SIG-M5 treated with dmso at 0.1 percent for 504 hours (cell line): Measurements from ENCODE around the gene MALRD1.
"Not testable (repeated sequence)": the region's sequence is repeated elsewhere in the genome, so short reads cannot be mapped to it uniquely, and the experiment has no call there.

Experiments used
- DNase-seq: peaks from one replicate; lab custom pipeline; 2025; ENCODE audit not compliant: unreplicated experiment; lab: John Stamatoyannopoulos, UW

The MALRD1 gene

DNA sequence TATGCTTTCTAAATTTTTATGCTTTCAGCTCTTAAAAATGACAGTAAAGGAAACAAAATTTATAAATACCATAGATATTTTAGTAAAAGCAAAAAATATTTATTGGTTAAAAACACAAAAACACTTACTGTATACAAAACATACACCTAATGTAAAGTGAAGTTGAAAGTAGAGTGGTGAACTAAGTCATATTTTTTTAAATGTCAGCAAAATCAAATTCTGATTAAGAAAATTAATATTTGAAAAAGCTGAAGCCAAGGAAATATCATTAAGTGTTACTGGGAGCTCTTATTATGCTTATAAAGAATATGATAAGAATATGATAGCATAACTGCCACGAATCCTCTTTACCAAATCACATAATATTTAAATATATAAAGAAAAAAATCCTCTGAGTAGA is 702.4 kb downstream of the MALRD1 start:
- DNase-seq, result no peak

DNA sequence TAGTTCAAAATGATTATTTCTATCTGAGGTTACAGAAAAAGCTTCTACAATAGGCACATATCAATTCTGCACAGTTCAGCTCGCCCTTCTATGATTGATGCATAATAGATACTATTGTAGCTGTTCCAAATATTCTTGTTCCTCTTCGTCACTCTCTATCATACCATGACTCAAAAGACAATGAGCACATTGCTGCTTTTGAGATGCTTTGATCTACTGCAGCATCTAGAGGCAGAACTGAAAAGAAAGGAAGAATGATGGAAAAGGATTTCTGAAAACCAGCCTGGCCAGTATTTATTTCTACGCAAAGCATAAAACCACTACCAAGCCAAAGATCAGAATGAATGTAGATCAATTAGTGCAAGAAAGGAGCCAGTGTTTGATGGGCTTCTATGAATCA is 708.3 kb downstream of the MALRD1 start:
- DNase-seq, result no peak

DNA sequence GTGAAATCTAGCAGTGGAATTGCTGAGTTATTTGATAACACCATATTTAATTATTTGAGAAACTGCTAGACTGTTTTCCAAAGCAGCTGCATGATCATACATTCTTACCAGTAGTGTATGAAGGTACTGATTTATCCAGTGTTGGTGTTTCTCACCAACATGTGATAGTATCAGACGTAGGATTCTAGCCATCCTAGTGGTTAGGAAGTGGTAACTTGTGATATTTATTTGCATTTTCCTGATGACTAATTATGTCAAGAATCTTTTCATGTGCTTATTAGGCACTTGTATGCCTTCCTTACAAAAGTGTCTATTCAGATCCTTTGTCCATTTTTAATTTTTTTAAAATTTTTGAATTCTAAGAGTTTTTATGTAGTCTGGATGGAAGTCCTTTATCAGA is 713.4 kb downstream of the MALRD1 start:
- no peak for DNase-seq

DNA sequence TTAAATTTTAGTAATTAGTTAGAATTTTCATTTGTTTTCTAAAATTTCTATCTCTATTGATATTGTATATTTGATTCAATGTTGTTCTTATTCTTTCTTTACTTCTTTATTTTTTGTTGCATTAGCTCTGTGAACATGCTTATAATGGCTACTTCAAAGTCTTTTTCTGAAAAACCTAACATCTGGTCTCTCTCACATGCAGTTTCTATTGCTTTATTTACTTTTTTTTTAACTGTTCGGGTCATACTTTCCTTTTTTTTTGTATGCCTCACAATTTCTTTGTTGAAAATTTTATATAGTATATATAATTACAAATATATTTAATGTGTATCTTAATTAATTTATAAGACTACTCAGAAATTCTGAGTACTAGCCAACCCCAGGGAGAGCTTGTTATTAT is 715.5 kb downstream of the MALRD1 start:
- DNase-seq, result no peak

DNA sequence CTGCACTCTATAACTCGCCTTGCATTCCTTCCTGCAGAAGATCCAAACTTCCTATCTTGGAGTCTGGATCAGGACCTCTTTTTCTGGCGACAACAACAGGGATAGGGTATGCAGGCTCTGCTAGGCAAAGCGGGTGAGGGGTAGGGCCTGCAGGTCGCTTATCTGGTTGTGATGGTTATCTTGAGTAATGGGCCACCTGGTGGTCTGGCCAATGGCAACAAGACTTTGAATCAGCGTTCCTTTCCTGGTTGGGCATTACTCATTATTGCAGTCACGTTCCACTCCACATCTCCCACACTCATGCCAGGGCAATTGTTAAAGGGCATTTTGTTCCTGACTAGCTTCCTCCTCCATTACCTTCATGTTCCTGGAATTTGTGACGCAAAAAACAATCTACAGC is 719.3 kb downstream of the MALRD1 start:
- DNase-seq, result no peak

DNA sequence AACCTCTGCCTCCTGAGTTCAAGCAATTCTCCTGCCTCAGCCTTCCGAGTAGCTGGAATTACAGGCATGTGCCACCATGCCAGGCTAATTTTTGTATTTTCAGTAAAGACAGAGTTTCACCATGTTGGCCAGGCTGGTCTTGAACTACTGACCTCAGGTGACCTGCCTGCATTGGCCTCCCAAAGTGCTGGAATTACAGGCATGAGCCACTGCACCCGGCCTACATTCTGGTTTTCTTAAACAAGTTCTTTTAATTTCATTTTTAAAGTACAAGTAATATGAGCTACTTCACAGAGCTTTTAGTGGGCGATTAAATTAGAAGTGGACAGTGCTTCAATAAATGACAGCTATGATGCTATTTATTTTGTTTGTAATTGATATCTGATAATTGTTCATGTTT is 721.2 kb downstream of the MALRD1 start:
- DNase-seq, result not testable (repeated sequence)

DNA sequence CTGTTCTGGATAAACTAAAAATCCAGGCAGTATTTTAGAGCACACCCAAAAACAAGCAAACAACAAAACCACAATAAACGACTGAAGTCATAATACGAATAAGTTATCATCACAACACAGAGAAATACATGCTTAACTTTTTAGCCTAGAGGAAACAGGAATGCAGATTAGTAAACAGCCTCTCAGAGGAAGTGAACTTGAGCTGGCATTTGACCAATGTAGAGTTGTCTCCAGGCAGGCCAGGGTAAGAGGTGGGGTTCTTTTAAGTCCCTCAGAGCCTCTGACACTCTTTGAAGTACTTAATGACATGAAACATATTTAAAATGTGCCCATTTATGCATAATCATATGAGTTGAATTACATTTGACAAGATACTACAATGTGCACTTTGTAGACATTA is 724.4 kb downstream of the MALRD1 start:
- no peak for DNase-seq

DNA sequence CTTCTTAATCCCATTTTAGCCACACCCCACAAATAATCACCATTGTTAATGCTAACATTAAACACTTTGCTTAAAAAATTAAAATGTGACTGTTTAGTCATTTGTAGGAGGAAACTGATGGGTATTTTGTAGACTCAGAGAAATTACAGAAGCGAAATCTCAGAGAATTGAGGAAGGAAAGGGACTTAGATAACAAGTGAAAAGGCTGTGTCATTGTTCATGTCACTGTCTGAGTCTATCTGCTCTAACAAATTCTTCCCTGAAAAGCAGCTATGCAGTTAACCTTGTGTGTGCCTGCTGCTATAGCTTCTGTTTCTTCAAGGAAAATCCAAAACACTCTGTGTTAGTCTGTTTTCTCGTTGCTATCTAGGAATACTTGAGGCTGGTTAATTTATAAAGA is 726.7 kb downstream of the MALRD1 start:
- DNase-seq, result no peak

DNA sequence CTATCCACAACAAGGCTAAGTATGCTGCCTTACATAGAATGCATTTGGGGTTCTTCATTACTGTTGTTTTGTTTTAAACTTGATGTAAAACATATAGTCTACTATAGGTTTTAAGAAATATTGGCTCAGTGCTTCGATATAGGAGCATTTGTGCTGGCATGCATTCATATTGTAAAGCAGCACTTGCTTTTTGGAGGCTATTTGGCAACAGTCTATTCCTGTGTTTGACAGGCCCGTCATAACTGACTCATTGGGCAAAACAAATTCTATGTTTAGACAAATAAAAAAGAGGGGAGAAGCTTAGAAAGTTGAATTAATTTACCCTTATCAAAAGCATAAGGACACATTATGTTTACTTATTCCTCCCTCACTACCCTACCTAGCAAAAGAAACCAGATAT is 729.2 kb downstream of the MALRD1 start:
- DNase-seq, result no peak

DNA sequence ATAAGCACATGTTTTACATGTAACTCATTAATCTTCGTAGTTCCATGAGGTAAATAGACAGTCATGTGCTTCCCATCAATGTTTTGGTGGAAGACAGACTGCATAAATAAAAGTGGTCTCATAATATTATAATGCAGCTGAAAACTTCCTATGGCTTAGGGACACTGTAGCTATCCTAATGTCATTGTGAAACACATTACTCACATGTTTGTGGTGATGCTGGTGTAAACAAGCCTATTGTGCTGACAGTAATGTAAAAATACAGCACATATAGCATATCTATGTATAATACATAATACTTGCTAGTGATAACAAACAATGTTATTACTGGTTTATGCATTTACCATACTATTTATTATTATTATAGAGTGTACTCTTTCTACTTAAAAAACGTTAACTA is 730.4 kb downstream of the MALRD1 start:
- no peak for DNase-seq

DNA sequence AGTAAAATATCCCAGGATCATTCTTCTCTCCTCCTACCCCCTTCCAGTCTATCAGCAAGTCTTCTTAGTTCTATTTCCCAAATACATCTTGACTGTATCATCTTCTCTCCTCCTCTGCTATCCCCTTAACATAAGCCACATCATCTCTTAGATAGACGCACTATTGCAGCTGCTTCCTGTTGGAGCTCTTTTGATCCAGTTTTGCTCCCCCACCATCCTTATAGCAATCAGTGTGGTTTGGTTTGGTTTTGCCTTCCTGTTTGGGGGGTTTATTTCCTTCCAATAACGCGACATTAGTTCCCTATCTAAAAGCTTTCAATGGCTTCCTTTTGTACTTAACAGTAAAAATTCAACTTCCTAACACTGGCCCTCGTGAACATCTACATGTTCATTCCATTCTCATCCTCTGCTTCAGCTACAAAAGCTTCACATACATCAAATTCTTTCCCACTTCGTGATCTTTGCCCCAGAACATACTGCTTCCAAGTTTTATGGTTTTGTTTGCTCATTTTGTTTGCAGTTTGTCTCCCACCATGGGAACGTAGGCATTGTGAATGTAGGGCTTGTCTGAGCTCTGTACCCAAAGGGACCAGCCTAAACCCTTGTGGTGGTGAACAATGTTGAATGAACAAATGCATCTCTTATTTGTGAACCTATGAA is 734.0 kb downstream of the MALRD1 start:
- no peak for DNase-seq

DNA sequence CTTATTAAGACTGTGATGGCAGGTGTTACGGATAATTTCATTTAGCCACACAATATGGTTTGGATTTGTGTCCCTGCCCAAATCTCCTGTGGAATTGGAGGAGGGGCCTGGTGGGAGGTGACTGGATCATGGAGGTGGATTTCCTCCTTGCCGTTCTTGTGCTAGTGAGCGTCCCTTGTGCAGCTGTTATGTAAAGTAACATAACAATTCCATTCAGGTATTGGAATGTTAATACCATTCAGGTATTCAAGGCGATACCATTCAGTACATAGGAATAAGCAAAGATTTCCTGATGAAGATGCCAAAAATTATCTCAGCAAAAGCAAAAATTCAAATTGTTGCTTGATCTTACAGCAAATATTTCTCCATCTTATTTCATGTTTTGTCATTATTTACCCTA is 735.1 kb downstream of the MALRD1 start:
- no peak for DNase-seq
